ENCODE results near the gene NAA80. TPM values are rescaled to one million over a fixed set of nuclear protein-coding genes. Genes with fewer than 3 reads are reported as not detected.

NAA80 gene
- total RNA-seq, 1 donor from 2014 or later: 8.5 TPM

- TF ChIP-seq CTCF (IDR thresholded peaks at IDR 0.05; ENCODE audit: insufficient read depth, low read length, poor library complexity, severe bottlenecking): no peak
- Histone ChIP-seq H3K4me3 (ENCODE audit: low read depth, low read length) (peak within 1 kb of the TSS; percentile 89), H3K27me3 (ENCODE audit: control insufficient read depth, insufficient read depth, low read length) (no peaks in the 10 kb centered on the region), H3K36me3 (ENCODE audit: control insufficient read depth, insufficient read depth, low read length) (peaks cover 3% of the 10 kb centered on the region)
- DNase-seq (ENCODE audit: low read depth): peak; percentile 90
Observed at GRCh38 chr3:50292159-50293078, 6.8 kb downstream of the NAA80 start, which contains the start of gene IFRD2. Gene IFRD2 (minus strand): TSS chr3:50292429. CDS start chr3:50292274, 155 bp downstream.

DNA sequence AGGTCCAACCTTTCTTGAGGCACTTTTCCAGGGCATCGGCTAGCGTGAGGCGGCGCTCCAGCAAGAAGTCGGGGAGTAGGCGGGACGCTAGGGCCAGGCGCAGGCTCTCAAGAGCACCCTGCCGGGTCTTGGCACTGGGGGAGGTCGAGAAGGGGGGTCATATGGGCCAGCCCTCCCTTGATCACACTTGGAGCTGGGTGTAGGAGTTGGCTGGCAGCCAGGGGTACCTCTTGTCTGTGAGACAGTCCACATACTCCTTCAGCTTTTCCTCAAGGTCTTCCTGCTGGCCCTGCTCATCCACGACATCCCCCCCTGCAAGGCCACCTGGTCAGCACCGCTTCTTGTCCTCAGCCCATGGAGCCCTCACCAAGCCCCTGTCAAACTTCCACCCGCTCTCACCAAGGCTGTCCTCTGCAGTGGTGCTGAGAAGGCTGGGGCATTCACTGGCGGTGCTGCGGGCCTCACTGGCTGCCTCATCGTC is 9.0 kb downstream of the NAA80 start:
- no peak for DNase-seq (ENCODE audit: low read depth)
- Histone ChIP-seq H3K4me3 (ENCODE audit: low read depth, low read length) (no peak overlapping the region), H3K27me3 (ENCODE audit: control insufficient read depth, insufficient read depth, low read length) (no peaks in the 10 kb centered on the region), H3K36me3 (ENCODE audit: control insufficient read depth, insufficient read depth, low read length) (peaks cover 3% of the 10 kb centered on the region)
- no peak for TF ChIP-seq CTCF (IDR thresholded peaks at IDR 0.05; ENCODE audit: insufficient read depth, low read length, poor library complexity, severe bottlenecking)

DNA sequence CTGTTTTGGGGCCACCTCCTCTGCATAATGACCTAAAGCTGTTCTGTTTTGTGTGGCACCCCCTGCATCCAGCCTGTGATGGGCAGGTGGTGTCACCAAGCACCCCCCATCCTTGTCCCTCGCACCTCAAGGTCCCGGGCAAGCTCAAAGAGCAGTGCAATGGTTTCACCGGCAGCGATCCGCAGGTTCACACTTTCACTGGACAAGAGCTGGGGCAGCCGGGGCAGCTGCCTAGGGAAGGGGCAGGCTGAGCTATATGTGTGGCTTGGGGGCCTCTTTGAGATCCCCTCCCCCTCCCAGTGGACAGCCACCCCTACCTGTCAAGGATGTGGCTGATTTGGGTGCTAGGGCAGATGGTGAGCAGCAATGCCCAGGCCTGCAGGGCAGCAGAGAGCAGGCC is 10.1 kb downstream of the NAA80 start:
- TF ChIP-seq CTCF (IDR thresholded peaks at IDR 0.05; ENCODE audit: insufficient read depth, low read length, poor library complexity, severe bottlenecking): no peak
- Histone ChIP-seq H3K4me3 (ENCODE audit: low read depth, low read length) (no peak overlapping the region), H3K36me3 (ENCODE audit: control insufficient read depth, insufficient read depth, low read length) (peaks cover 3% of the 10 kb centered on the region), H3K27me3 (ENCODE audit: control insufficient read depth, insufficient read depth, low read length) (no peaks in the 10 kb centered on the region)
- no peak for DNase-seq (ENCODE audit: low read depth)

GRCh38 chr3:50288387-50289007 is 10.7 kb downstream of the NAA80 start:
- TF ChIP-seq CTCF (IDR thresholded peaks at IDR 0.05; ENCODE audit: insufficient read depth, low read length, poor library complexity, severe bottlenecking): no peak
- Histone ChIP-seq H3K4me3 (ENCODE audit: low read depth, low read length) (no peak overlapping the region), H3K36me3 (ENCODE audit: control insufficient read depth, insufficient read depth, low read length) (peaks cover 3% of the 10 kb centered on the region)

GRCh38 chr3:50287262-50287661 is 11.9 kb downstream of the NAA80 start:
- TF ChIP-seq CTCF (IDR thresholded peaks at IDR 0.05; ENCODE audit: insufficient read depth, low read length, poor library complexity, severe bottlenecking): no peak
- no peaks in the 10 kb centered on the region for H3K27me3 ChIP-seq (ENCODE audit: control insufficient read depth, insufficient read depth, low read length)
- DNase-seq (ENCODE audit: low read depth): no peak
- H3K36me3 ChIP-seq (ENCODE audit: control insufficient read depth, insufficient read depth, low read length): peaks cover 3% of the 10 kb centered on the region
- no peak overlapping the region for H3K4me3 ChIP-seq (ENCODE audit: low read depth, low read length)

More at GRCh38 chr3:50288387-50289007, 10.7 kb downstream of the NAA80 start:
- no peak for DNase-seq (ENCODE audit: low read depth)
- H3K27me3 ChIP-seq (ENCODE audit: control insufficient read depth, insufficient read depth, low read length): no peaks in the 10 kb centered on the region
